Activated naive CD4-positive, alpha-beta T cell treated with anti-CD3 and anti-CD28 coated beads, Interleukin-2, amount 10 ng/mL, durations not matched to agents 7 days and 5 days (primary cell): ENCODE data around the gene COL4A4.
A peak's percentile ranks its signal among the peaks of the same experiment; 100 is the strongest.

Source experiments
- CTCF ChIA-PET: fragments of 350-600 bp; sonication (Branson Sonifier 250); formaldehyde crosslinking; loops from one replicate; lab custom pipeline; 2021; ENCODE audit warnings: antibody characterized with exemption; lab: Charles Lee
- DNase-seq: peaks from one replicate; pipeline ENCODE4 v3.0.0-alpha.2; 2020
- H3K27ac Mint-ChIP-seq: one replicate; pipeline ENCODE4 v1.8.0; 2021; ENCODE audit warnings: mild to moderate bottlenecking, moderate library complexity, mixed read lengths
- H3K27me3 Mint-ChIP-seq: one replicate; pipeline ENCODE4 v1.8.0; 2021; ENCODE audit warnings: mild to moderate bottlenecking, mixed read lengths
- H3K36me3 Mint-ChIP-seq: one replicate; pipeline ENCODE4 v1.8.0; 2021; ENCODE audit warnings: mixed read lengths
- H3K4me1 Mint-ChIP-seq: one replicate; pipeline ENCODE4 v1.8.0; 2021; ENCODE audit warnings: mixed read lengths
- H3K4me3 Mint-ChIP-seq: one replicate; pipeline ENCODE4 v1.8.0; 2021; ENCODE audit warnings: mild to moderate bottlenecking, moderate library complexity, mixed read lengths
- H3K9me3 Mint-ChIP-seq: one replicate; pipeline ENCODE4 v1.8.0; 2021; ENCODE audit warnings: mixed read lengths

COL4A4 gene

DNA sequence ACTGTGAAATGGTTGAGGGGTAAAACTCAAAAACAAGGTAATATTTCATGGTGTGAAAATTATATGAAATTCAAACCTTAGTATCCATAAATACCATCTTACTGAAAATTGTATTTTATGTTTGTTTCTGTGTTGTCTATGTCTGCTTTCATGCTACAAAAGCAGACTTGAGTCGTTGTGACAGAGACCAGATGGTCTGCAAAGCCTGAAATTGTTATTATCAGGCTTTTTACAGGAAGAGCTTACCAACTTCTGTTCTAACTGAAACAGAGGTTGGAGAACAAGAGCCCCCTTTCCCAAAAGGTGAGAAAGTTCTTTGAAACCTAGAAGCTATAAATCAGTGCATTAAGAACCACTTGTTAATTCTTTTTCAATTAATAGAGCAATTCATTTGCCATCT, 110.0 kb downstream of the COL4A4 start:
- no peak overlapping the region for H3K4me3 Mint-ChIP-seq
- no peaks in the 10 kb centered on the region for H3K36me3 Mint-ChIP-seq
- no peaks in the 10 kb centered on the region for H3K4me1 Mint-ChIP-seq
- no peaks in the 10 kb centered on the region for H3K9me3 Mint-ChIP-seq
- H3K27me3 Mint-ChIP-seq, result peaks cover 7% of the 10 kb centered on the region
- no peak for DNase-seq
- CTCF ChIA-PET, result no interaction called here
- no peak overlapping the region for H3K27ac Mint-ChIP-seq

- CTCF ChIA-PET, result no interaction called here
- DNase-seq, result no peak
- Mint-ChIP-seq H3K27me3 (peaks cover 7% of the 10 kb centered on the region), H3K4me3 (no peak overlapping the region), H3K9me3 (no peaks in the 10 kb centered on the region), H3K27ac (no peak overlapping the region), H3K36me3 (no peaks in the 10 kb centered on the region), H3K4me1 (no peaks in the 10 kb centered on the region)
These were observed 111.1 kb downstream of the COL4A4 start for GRCh38 chr2:227052879-227053278.

GRCh38 chr2:227043981-227044380, 120.0 kb downstream of the COL4A4 start:
- no peak overlapping the region for H3K4me3 Mint-ChIP-seq
- CTCF ChIA-PET, result no interaction called here
- no peak overlapping the region for H3K27ac Mint-ChIP-seq

DNA sequence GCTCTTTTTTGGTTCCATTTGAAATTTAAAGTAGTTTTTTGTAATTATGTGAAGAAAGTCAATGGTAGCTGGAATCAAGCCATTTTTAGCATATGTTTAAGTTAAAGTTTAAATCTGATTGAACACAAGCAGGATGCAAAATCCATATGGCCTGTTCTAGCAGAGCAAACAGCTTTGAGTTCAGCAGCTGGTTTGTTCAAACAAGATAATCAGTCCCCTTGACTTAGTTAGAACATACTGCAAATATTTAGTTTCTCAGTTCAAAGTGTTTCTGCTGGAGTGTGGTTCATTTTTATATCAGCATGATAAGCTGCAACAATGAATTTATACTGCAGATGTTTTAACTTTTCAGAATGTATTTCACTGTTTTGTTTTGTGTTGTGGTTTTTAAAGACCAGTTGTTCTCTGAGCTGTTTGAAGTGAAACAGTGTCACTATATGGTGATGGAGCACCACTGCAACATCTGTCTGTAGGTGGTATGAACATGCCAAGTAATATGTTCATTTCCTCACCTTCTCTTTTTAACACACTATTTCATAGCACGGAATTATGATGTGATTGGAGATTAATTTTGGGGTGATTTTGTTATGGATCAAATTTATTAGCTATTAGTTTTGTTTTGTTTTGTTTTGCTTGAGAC, 125.3 kb downstream of the COL4A4 start:
- no peak for DNase-seq
- peaks cover 14% of the 10 kb centered on the region for H3K27me3 Mint-ChIP-seq
- CTCF ChIA-PET, result no interaction called here
- H3K4me3 Mint-ChIP-seq, result no peak overlapping the region
- no peak overlapping the region for H3K27ac Mint-ChIP-seq
- H3K9me3 Mint-ChIP-seq, result no peaks in the 10 kb centered on the region
- no peaks in the 10 kb centered on the region for H3K36me3 Mint-ChIP-seq
- H3K4me1 Mint-ChIP-seq, result no peaks in the 10 kb centered on the region

More at GRCh38 chr2:227043981-227044380, 120.0 kb downstream of the COL4A4 start:
- H3K27me3 Mint-ChIP-seq, result peaks cover 8% of the 10 kb centered on the region
- no peaks in the 10 kb centered on the region for H3K4me1 Mint-ChIP-seq
- H3K9me3 Mint-ChIP-seq, result no peaks in the 10 kb centered on the region
- DNase-seq, result no peak
- H3K36me3 Mint-ChIP-seq, result no peaks in the 10 kb centered on the region

- no peaks in the 10 kb centered on the region for H3K9me3 Mint-ChIP-seq
- peaks cover 6% of the 10 kb centered on the region for H3K27me3 Mint-ChIP-seq
- no peak overlapping the region for H3K4me3 Mint-ChIP-seq
- H3K36me3 Mint-ChIP-seq, result no peaks in the 10 kb centered on the region
- no peaks in the 10 kb centered on the region for H3K4me1 Mint-ChIP-seq
- CTCF ChIA-PET, result no interaction called here
- H3K27ac Mint-ChIP-seq, result no peak overlapping the region
- DNase-seq, result no peak
These were observed 127.5 kb downstream of the COL4A4 start for GRCh38 chr2:227036527-227036926.

DNA sequence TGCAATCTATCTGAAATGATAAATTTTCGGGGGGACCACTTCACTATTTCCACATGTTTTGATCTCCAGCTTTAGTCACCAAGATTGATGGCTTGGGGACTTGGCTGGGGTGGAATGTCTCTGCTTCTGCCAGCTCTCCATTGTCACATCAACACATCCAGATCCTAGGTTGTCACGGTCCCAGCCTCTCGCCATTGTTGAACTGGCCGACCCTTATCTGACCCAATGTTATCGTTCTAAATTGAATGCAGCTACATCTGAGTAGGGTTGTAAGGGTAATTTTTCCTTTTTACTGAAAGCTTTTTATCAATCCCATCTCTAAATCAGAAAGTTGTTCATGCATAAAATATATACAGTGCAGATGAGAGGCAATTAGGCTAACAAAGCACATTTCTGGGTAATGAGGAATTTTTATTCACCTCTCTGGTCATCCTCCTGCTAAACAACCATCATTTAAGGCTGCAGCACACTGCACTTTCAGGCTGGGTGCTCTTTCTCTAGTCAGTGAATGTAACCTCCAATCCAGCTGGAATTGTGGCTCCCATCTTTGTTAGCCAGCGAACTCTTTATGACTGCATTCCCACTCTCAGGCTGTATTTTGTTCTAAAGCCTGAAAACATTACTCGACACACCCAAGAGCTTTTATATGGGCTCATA, 128.2 kb downstream of the COL4A4 start:
- CTCF ChIA-PET, result no interaction called here
- H3K27ac Mint-ChIP-seq, result no peak overlapping the region
- no peaks in the 10 kb centered on the region for H3K4me1 Mint-ChIP-seq
- H3K27me3 Mint-ChIP-seq, result peaks cover 6% of the 10 kb centered on the region
- H3K4me3 Mint-ChIP-seq, result no peak overlapping the region
- no peaks in the 10 kb centered on the region for H3K9me3 Mint-ChIP-seq
- no peak for DNase-seq
- H3K36me3 Mint-ChIP-seq, result no peaks in the 10 kb centered on the region

DNA sequence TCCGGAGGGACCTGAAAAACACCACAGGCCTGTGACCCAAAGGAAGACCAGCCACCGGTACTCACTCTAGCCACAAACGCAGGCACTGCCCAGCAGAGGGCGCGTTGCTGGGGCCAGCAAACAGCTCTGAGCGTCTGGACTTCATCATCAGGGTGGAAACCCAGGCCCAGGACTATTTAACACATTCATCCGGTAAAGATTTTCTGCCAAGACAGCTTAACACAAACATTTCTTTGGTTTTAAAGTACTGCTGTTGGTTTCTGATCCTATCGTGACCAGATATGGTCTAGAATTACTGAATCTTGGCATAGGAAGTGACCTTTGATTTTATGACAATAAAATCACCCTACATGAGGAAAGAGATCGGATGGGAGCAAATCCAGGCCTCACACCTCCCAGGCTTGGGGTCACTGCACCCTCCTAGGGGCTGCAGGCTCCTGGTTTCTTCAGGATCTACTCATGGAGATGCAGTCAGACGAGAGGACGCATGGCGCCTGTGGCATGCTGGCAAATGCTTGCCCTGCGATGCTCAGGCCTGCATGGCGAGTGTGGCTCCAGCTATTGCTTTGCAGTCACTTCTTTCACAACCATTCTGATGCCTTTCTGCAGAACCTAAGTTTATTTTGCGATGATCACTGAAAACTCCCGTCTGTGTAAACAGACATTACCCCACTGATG, 130.4 kb downstream of the COL4A4 start:
- CTCF ChIA-PET, result interaction anchor here (0.7 to 1.3 kb wide), 3 partner anchors 17 to 732 kb away, joined by 3 to 5 read pairs (median 4); no protein-coding TSS in a partner anchor
- DNase-seq, result peak; percentile 28
- Mint-ChIP-seq H3K27me3 (peaks cover 6% of the 10 kb centered on the region), H3K27ac (no peak overlapping the region), H3K9me3 (no peaks in the 10 kb centered on the region), H3K4me1 (no peaks in the 10 kb centered on the region), H3K36me3 (no peaks in the 10 kb centered on the region), H3K4me3 (no peak overlapping the region)

DNA sequence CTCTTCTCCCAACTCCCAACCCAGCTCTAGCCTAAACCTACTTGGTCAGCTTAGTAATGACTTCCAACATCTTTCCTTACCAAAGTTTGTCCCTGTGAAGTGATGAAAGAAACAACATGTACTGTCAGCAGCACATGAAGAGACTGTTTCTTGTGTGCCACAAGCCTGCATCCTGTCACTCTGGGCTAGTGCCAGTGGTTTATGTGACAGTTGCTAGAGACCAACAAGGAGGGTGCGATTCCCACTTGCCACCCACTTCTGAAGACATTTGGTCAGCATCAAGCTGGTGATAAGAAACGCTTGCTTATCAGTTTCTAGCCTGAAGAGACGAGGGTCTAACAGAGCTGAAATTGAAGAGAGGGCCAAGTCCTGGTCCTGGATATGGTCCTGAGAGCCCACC, 132.6 kb downstream of the COL4A4 start:
- Mint-ChIP-seq H3K27ac (no peak overlapping the region), H3K9me3 (no peaks in the 10 kb centered on the region), H3K27me3 (peaks cover 6% of the 10 kb centered on the region), H3K4me1 (no peaks in the 10 kb centered on the region), H3K4me3 (no peak overlapping the region), H3K36me3 (no peaks in the 10 kb centered on the region)
- CTCF ChIA-PET, result no interaction called here
- DNase-seq, result no peak

DNA sequence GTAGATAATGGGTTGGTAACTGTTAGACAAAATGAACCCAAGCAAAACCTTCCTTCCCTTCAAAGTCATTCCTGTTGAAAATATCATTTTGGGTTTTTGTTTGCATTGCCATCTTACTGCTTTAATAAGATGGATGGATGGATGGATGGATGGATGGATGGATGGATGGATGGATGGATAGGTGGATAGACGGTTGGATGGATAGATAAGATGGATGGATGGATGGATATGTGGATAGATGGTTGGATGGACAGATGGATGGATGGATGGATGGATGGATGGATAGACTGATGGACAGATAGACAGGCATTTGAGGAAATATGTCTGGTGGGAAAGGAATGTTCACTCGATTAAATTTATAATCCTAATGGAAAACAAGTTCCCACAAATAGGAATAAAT, 133.2 kb downstream of the COL4A4 start:
- H3K4me3 Mint-ChIP-seq, result no peak overlapping the region
- no peaks in the 10 kb centered on the region for H3K36me3 Mint-ChIP-seq
- H3K4me1 Mint-ChIP-seq, result no peaks in the 10 kb centered on the region
- no peak for DNase-seq
- H3K27me3 Mint-ChIP-seq, result peaks cover 5% of the 10 kb centered on the region
- H3K9me3 Mint-ChIP-seq, result no peaks in the 10 kb centered on the region
- no peak overlapping the region for H3K27ac Mint-ChIP-seq
- CTCF ChIA-PET, result no interaction called here

DNA sequence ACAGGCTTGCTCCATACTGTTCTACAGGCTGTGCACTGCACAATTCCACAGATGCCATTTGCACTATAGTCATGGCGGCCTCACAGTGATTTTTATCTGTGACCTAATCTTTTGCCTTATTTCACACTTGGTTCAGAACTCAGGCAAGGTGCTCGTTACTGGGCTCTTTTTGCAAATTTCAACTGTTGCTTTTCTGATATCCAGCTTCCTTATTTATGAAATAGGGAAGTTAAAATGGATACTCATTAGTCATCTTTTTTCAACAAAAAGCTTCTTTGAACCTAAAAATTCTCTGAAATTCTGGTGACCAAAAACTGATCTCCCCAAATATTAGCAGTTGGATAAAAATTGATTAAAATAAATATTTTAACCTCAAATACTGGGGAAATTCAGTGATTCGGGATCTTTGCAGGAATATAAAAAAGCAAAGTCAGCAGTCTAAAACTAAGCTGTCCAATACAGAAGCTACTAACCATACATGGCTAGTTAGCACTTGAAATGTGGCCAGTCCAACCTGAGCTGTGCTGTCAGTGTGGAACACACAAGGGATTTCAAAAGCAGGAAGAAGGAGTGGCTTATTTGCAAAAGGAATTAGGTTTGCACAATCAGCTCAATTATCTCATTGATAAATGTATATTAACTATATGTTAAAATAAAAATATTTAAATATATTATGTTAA, 134.4 kb downstream of the COL4A4 start:
- DNase-seq, result no peak
- no peak overlapping the region for H3K27ac Mint-ChIP-seq
- H3K27me3 Mint-ChIP-seq, result no peaks in the 10 kb centered on the region
- H3K4me3 Mint-ChIP-seq, result no peak overlapping the region
- H3K9me3 Mint-ChIP-seq, result no peaks in the 10 kb centered on the region
- CTCF ChIA-PET, result no interaction called here
- H3K4me1 Mint-ChIP-seq, result no peaks in the 10 kb centered on the region
- no peaks in the 10 kb centered on the region for H3K36me3 Mint-ChIP-seq

DNA sequence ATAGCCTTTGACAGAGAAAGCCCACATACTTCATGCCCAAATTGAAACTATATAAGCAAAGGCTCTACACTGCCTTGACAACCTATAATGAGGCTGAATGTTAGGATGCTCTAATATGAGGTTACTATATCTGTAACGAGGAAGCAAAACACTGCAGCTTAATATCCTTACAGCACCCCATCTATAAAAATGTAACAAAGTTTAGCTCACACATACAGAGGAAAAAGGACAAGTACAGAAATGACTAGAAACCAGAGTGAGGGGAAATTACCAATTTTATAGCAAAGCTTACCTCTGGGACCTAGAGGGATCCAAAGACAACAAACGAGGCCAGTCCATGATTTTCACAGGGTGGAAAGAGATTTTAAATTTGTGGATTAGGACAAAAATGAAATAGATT, 138.5 kb downstream of the COL4A4 start:
- CTCF ChIA-PET, result no interaction called here
- no peak for DNase-seq
- Mint-ChIP-seq H3K27me3 (no peaks in the 10 kb centered on the region), H3K4me1 (no peaks in the 10 kb centered on the region), H3K27ac (no peak overlapping the region), H3K36me3 (no peaks in the 10 kb centered on the region), H3K4me3 (no peak overlapping the region), H3K9me3 (no peaks in the 10 kb centered on the region)

- no peaks in the 10 kb centered on the region for H3K4me1 Mint-ChIP-seq
- CTCF ChIA-PET, result interaction anchor here (0.6 kb wide), 1 partner anchor 59 kb away, joined by 4 read pairs; no protein-coding TSS in a partner anchor
- H3K9me3 Mint-ChIP-seq, result no peaks in the 10 kb centered on the region
- H3K27ac Mint-ChIP-seq, result no peak overlapping the region
- H3K27me3 Mint-ChIP-seq, result no peaks in the 10 kb centered on the region
- DNase-seq, result no peak
- no peaks in the 10 kb centered on the region for H3K36me3 Mint-ChIP-seq
- no peak overlapping the region for H3K4me3 Mint-ChIP-seq
These were observed 141.4 kb downstream of the COL4A4 start for GRCh38 chr2:227022608-227023007.

- Mint-ChIP-seq H3K36me3 (no peaks in the 10 kb centered on the region), H3K4me3 (no peak overlapping the region), H3K9me3 (no peaks in the 10 kb centered on the region), H3K4me1 (no peaks in the 10 kb centered on the region), H3K27me3 (no peaks in the 10 kb centered on the region), H3K27ac (no peak overlapping the region)
- CTCF ChIA-PET, result no interaction called here
- no peak for DNase-seq
These were observed 143.6 kb downstream of the COL4A4 start for GRCh38 chr2:227020416-227020815.

DNA sequence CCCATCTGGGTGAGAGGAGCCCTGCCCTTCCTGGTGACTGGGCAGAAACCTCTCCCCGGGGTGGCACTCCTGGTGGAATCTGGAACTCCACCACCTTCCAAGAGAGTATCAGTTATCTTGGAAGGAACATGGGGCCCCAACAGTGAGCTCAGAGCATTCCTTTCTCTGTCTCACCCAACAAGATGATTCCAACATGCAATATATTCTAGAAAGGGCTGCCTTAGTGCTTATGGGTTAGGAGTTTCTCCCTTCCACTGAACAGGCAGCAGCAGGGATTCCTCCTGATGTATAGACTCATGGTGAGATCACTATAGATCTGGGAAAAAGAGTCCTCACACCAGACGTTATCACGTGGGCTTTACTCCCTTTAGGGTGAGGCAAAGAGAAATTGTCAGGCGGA, 147.1 kb downstream of the COL4A4 start:
- no peaks in the 10 kb centered on the region for H3K36me3 Mint-ChIP-seq
- CTCF ChIA-PET, result no interaction called here
- H3K4me3 Mint-ChIP-seq, result no peak overlapping the region
- no peak overlapping the region for H3K27ac Mint-ChIP-seq
- H3K27me3 Mint-ChIP-seq, result peaks cover 4% of the 10 kb centered on the region
- H3K9me3 Mint-ChIP-seq, result no peaks in the 10 kb centered on the region
- no peaks in the 10 kb centered on the region for H3K4me1 Mint-ChIP-seq
- no peak for DNase-seq
